Stimulated activated CD8-positive, alpha-beta memory T cell treated with anti-CD3 and anti-CD28 coated beads, Interleukin-4, amount 100 ng/mL, for 48 hours (primary cell): Measurements from ENCODE around the gene PSTPIP1.
A peak's percentile ranks its signal among the peaks of the same experiment; 100 is the strongest.

Source experiments
- DNase-seq: peaks from one replicate; pipeline ENCODE4 v3.0.0-alpha.2; 2020

Gene PSTPIP1

DNA sequence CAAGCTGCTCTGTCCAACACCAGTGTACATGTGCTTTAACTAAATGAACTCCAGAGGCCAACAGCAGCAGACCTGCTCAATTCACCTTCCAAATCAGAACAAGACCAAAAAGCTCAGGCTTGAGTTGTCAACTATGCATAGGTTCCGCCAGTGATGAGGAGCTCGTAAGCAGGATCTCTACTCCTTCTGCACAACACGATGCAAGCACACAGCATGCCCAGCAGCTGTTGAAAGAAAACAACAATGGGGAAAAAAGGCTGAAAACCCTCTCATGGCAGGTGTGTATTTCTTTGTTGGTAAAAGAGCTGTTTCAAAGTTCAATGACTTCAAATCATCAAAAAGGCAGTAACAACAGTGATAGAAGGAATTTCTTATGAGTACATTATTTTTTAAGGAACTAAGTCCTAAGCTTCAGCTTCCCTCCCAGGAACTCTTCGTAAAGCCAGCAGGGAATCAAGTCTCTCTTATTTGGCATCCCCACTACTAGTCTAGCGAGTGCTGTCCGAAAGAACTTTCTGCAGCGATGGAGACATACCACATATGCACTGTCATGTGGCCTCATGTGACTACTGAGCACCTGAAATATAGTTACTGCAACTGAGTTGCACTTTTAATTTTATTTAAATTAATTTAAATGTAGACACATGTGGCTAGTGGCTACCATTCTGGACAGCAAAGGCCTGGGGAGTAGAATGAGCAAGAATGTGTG is 51.9 kb downstream of the PSTPIP1 start:
- no peak for DNase-seq

DNA sequence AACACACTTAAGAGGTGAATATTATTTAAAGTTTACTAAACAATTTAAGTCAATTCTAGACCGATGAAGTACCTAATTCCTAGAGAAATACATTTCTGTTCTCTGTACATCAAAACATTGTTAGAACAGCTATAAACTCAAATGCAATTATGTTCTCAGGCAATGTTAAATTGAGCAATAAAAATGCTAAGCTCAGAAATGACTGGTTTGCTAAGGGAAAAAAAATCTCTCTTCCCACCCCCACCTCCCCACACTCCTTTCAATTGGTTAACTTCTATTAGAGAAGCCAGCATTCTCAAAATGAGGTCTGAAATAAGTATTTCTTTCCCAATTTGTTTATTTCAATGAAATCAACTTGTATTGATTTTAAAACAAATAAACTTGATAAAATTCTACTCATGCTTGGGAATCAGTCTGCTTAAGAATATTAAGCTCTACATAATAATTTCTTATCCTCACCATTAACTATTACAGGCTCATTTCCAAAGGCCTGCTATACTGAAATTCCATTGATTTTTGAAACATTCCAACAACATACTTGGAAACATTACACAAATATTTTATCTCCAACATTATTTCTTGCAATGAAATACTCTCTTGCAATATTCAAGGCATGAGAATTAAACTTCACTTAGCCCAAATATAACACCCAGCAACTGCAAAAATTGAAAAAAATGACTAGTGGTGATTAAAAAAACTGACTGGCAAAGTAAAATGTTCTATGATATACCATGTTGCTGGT is 53.4 kb downstream of the PSTPIP1 start:
- no peak for DNase-seq

DNA sequence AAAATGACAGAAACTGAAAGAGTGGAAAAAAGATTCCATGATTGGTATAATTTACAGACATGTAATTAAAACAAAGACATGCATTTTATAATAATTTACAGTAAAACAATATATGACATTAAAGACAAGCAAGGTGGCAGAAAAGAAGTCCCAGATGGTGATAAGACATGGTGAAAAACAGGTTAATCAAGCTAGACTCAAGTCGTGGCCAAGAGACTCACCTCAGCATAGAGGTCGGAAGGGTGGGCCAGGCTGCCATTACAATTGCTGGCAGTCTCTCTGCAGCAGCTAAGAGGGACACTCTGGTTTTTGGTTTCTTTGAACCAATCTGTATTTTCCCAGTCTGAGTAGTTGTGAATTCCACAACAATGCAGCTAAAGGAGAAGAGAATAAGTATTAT is 57.6 kb downstream of the PSTPIP1 start:
- DNase-seq = no peak

DNA sequence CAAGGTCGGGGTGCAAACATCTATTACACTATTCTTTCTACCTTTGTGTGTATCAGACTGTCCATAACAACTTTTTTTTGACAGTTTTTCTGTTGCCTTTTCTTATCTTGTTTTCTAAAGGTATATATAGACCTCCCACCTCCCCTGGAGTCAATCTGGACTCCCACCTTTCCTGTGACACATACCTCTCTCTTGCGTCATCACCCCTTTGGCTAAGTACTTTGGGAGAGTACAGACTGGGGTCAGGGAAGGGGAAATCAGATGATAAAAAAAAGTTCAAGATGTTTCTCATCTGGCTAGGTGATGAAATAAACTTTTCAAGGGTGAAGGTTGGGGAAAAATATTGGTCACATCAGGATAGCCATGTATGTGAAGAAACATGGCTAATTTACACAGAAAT is 58.8 kb downstream of the PSTPIP1 start:
- DNase-seq = no peak

DNA sequence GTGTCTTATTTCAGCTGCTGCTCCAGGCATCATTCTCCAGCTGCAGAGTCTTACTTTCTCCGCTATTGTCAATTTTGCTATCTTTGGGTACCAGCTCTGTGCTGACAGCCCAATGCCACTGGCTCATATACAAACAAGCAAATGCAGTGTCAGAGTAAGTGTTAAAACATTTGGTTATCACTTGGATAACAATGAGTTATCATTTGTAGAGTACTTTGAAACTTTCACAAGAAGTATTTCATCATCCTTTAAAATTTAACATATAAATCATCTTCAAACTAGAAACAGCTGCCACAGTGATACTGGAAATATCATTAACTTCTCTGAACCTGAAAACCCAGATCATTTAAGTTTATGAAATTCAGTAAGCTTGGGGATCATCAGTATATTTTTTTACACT is 62.1 kb downstream of the PSTPIP1 start:
- DNase-seq = no peak

DNA sequence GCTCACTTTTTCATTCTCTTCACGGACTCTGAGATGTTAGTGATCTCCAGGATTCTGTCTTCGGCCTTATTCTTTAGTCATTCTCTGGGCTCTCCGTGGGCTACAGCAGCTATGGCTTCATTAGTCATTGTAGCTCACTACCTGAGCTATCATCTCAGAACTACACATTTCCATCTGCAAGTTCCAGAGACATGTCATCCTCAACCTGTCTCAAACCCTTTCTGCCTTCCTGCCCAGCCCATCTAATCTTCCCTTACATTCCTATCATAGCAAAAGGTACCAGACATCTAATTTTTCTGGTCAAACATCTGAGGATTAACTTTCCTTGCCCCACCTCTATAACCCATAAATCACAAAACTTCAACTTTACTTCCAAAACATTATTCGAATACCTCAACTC is 62.8 kb downstream of the PSTPIP1 start:
- DNase-seq = no peak

DNA sequence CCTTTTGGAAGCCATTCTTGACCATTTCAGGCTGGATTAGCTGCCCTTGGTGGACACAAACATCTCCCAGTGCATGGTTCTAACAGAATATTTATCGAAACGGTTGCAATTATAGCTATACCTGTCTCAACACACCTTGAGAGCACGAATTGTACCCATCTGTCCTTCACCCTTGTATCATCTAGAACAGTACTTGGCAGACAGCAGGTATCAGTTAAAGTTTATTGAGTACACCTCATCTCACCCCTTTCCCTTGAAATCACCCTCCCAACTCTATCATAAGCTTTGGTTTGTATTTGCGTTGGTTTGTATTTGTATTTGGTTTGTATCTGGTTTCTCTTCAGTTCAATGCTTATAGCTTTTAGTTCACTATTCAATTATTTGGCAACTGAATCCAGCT is 63.5 kb downstream of the PSTPIP1 start:
- DNase-seq = no peak

DNA sequence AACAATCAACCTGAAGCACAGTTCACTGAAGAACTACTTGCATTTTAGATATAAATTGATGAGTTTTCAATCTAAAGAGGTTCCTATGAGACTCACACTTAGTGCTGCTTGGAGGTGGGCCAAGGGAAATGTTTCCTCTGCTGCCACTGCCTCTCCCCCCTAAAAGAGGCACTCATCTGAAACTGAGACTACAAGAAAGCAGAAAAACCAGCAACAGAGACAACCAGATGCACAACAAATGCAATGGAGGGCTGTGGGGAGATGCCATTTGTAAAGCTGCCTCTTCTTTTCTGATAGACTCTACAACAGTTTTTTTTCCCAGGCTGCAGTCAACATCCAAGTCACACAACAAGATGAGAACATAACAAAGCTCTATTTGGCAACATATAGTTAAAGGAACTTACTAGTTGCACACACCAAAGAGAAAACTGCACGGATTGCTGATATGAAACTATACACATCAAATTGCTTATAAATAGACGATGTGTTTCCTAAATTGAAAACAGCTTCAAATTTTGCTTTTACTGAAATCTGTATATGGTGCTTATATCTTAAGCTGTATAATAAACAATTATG is 64.9 kb downstream of the PSTPIP1 start:
- DNase-seq = no peak

DNA sequence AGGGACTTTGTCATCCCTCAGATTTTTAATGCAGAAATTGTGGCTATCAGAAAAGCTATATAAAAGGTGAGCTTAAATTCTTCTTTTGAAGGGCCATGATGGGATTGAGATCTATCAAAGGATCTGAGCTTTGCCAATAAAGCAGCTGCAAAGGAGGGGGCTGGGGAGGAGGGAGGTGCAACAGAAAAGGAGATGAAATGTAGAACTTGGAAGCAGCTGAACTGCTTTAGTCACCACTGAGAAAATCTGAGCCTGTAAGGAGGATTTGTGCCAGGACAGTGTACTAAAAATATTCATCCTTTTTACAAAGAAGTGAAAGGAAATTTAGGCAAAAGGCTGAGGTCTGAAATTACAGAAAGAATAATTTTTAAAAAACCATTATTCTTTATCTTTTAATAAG is 65.6 kb downstream of the PSTPIP1 start:
- no peak for DNase-seq

DNA sequence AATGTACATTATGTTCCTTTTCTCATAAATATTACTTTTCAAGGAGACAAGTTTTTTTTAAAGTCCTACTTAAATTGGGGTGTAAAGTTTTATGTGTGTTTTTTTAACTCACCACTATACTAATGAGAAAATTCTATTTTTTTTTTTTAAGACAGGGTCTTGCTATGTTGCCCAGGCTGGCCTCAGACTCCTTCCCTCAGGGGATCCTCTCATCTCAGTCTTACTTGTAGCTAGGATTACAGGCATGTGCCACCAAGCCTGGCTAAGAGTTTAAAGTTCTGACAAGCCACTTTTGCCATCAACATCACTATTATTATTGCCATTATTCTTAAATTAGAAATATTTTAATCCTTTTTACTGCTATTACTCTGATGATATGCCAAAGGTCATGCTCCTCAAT is 68.3 kb downstream of the PSTPIP1 start:
- no peak for DNase-seq

DNA sequence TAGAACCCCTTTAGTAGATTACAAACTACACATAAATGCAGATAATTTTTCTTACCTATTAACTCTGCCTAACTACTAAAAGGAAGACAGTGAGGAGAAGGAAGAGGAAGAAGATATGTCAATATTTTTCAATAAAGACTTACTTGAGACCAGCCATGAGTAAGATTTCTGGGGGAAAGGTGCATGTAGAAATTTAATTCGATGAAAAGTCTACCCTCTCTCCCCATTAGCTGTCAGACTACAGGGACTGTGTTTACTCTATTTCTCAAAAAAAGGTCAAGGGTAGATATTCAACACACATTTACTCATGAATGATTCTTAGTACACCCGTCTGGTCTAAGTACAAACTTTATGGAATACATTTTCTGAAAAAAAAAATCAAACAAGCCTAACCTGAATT is 69.1 kb downstream of the PSTPIP1 start:
- DNase-seq = no peak

DNA sequence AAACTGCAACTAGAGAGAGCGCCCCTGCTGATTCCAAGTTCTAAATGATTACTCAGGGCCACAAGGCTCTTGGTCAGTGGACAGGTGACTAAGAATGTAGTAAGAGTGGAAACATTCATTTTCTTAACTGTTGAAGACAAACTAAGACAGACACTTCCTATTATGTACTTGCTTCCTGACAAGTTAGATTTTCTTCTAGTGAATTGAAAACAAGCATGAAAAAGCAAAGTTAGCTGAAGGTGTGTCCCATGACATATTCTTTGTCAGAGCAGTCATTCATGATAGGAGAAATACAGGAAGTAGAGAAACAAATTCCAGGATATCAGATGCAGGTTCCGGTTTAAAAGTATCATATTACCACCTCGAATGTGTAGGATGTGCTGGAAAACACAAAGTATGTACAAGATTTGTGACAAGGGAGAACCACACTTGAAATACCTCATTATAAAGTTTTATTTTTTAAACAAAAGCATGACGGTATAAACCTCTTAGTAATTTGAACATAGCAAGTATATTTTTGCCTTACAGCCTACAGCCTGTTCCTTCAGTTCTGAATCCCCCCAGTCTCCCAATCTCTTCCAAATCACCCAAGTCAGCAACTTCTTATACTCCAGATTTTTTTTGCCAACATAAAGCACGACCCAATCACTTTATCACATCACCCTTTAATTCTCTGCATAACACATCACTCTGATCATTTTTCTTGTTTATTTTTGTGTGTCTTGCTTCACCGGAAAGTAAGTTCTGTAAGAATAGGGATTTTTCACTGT is 69.8 kb downstream of the PSTPIP1 start:
- no peak for DNase-seq

DNA sequence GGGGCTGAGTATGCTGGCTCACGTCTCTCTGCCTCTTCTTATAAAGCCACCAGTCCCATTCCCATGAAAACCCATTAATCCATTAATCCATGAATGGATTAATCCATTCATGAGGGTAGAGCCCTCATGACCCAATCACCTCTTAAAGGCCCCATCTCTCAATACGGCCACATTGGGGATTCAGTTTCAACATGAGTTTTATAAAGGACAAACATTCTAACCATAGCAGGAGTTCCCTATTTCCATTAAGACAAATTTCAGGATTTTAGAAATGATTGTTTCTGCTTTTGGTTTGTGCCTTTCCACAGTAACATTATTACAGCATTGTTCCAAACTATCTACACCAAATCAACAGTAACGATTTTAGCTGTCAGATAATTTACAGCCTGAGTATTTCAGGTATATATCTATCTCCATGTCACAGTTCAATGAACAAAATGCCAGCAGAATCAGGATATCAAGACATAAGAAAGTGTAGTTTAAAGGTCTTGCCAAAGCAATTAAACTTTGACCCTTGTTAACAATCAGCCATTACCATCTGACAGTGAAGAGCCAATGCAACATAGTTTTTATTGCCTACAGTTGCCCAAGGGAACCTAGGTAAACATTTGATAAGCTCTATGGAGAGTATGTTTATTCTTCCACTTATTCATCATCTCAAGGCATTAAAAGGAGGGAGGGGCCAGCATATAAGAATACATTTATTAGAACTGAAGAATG is 72.2 kb downstream of the PSTPIP1 start:
- no peak for DNase-seq

DNA sequence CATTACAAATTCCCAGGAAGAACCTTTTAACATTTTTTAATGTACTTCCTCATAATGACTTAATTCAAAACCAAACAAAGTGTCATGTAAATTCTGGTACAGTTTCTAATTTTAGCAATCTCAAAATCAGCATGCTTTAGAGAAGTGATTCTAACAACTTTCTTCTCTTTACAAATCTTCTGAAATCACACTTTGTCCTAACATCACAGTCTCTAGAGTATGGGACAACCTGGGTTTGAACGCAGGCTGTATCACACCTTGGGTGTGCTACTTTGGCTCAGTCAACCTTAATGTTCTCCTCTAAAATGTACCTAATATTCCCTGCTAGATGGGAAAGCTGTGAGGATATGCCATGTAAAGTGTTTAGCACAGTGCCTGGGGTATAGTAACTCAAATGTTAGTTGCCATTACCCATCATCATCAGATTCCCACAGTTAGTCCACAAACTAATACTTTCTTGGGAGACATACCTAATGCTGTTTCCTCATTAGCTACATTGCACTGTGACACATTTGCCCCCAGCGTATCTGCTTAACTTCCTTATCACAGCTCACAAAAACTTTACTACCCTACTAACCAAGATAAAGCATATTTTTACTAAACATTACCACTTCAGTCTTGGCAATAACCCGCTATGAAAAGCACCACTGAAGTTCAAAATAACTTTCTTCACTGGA is 72.9 kb downstream of the PSTPIP1 start:
- no peak for DNase-seq

DNA sequence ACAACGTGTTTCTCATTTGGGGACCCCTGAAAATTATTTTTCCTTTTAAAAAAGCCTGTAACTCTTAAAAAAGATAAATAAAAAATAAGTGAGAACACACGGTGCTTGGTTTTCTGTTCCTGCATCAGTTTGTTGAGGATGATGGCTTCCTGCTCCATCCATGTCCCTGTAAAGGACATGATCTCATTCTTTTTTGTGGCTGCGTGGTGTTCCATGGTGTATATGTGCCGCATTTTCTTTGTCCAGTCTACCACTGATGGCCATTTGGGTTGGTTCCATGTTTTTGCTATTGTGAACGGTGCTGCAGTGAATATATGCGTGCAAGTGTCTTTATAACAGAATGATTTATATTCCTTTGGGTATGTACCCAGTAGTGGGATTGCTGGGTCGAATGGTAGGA is 73.7 kb downstream of the PSTPIP1 start:
- no peak for DNase-seq

DNA sequence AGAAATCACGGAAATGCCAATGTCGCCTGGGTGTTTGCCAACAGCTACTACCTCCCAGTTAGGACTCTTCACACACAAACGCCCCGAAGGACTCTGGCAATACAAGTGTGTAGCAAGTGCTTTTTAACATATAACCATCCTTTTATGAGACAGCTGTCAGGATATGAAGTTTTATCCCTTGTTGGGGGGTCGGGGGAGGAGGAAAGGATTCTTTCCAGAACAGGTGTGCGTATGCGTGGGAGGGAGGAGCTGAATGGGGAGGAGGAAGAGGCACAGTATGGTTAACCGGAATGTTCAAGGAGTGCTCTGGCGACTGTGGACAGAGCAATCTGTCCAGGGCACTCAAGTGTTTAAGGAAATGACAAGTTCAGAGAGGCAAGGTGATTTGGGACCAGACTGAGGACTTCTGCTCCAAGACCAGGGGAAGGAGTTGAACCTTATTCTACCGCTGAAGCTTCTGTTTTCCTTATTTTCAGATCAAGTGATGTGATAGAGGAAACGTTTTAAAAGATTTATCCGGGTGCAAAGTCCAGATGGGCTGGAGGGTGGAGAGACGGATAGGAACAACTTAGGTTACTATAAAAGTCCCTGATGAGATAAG is 74.7 kb downstream of the PSTPIP1 start:
- DNase-seq = no peak

DNA sequence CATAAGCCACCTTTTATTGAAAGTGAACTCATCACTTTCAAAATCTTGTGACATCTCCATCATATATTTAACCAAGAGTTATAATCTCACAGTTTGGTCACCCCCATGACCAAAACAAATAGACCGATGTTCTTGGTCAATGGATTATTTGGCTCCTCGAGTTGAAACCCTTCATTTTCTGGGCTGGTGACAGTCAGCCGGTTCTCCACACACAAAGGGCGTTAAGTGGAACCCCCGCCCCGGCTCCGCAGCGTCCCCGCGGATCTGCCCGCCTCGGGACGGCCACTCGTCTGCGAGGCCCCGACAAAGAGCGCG is 75.2 kb downstream of the PSTPIP1 start:
- DNase-seq = no peak

DNA sequence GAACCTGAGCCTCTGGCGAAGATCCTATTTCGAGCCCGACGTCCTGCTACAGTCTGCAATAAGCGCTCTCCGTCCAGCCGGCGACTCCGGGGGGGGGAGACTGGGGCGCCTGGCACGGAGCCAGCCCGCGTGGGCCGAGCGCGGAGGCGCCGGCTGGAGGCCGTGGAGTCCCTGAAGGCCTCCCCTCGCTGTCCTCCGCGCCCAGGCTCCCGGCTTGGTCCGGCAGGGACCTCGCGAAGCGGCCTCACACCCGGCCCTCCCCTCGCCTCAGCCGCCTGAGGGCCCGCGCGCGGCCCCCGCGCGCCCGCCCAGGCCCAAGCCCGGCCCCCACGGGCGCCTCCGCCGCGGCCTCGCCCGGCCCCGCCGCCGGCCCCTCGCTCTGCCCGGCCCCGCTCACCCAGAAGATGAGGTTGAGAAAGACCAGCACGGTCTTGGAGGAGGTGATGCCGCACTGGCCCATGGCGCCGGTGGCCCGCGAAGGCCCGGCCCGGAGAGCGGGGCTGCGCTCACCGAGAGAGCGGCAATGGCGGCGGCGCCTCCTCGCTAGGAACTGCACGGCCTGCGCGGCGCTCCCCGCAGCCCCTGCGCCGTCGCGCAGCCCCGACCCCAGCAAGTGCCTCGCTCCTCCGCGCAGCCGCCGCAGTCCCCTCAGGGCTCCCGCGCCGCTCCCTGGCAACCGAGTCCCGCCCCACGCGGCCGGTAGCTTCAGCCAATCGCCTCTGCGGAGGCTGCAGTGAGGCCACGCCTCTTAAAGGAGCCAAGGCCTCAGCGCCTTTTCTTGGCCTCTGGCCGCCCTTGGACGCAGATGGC is 75.8 kb downstream of the PSTPIP1 start, which contains the start of gene TSPAN3:
TSPAN3 (minus strand) TSS at position 615 of the 810 bp plus-strand sequence; CDS start at position 460, 155 bp downstream.
- DNase-seq = peak; percentile 94

DNA sequence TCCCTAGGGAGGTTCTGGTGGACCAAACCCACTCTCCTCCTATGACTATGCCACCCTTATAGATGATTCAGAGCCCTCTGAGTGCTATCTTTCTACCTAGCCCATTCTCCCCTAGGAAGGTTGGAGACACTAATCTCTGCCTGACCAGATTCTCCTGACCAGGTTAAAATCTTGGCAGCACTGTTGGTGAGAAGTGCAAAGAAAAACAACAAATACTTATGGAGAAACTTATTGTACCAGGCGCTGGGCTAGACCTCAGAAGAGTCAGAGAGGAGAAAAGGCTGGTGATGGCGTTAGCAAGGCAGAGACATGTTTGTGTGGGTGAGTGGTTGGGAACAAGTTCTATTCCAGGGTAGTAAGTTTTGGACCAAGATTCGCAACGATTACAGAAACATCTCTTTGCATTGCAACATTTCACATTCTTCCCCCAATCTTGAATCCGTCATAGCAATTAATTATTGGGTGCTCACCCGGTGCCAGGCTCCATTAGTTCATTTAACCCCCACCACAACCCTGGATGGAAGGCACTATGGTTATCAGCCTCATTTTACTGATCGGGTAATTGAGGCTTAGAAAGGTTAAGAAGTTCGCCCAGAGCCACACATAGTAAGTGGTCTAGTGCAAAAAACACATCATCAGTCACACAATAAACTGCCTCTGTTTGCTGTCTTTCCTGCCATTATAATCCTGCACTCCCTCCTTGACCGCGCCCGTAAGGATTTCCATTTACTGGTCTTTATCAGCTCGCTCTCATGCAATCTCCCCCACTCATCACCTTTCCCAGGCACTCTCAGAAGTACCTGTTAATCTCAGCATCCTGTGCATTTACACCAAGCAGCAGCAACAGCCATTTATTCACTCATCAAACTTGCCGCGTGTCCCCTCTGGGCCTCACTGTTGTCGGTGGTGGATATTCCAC is 76.6 kb downstream of the PSTPIP1 start:
- DNase-seq = no peak

DNA sequence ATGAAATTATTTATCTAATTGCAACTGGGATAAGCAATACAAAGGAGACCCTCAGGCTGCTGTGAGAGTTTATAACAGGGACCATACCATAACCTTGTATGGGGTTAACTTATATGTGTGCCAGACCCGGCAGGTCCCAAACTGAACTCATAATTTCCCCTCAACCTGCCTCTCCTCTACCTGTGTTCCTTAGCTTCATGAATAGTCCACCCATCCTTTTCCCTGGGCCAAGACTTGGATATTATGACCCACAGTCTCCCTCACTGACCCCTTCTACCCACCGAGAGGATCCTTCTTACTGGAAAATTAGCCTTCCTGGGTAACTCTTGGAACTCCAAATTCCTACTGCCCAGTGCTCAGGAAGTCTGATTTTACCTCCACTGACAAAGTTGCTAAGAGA is 79.4 kb downstream of the PSTPIP1 start:
- no peak for DNase-seq
